LNCAP (cell line): Measurements from ENCODE around the gene MEF2A.

Source experiments
- CTCF ChIP-seq: fragments of 450-650 bp; IDR thresholded peaks from 2 replicates; pipeline ENCODE4 v1.5.1; 2017; ENCODE audit warnings: mild to moderate bottlenecking

Gene MEF2A

GRCh38 chr15:99580076-99580475 lies 14.3 kb downstream of the MEF2A start:
- no peak for TF ChIP-seq CTCF

- no peak for TF ChIP-seq CTCF
These were observed 16.8 kb downstream of the MEF2A start for GRCh38 chr15:99582508-99582960.

GRCh38 chr15:99584081-99584600 lies 18.4 kb downstream of the MEF2A start:
- no peak for TF ChIP-seq CTCF

GRCh38 chr15:99586121-99586520 lies 20.3 kb downstream of the MEF2A start:
- TF ChIP-seq CTCF: no peak

- TF ChIP-seq CTCF: no peak
These were observed 24.0 kb downstream of the MEF2A start for GRCh38 chr15:99589801-99590200.

- no peak for TF ChIP-seq CTCF
These were observed 25.3 kb downstream of the MEF2A start for GRCh38 chr15:99590913-99591646.

GRCh38 chr15:99592145-99592791 lies 26.5 kb downstream of the MEF2A start:
- no peak for TF ChIP-seq CTCF
